HEK293T (cell line): Measurements from ENCODE around the gene LRRC2.

Source experiments
- CTCF ChIA-PET: fragments of 350-600 bp; formaldehyde crosslinking; extraction: SDS; loops from one replicate; lab custom pipeline; 2021; ENCODE audit warnings: antibody characterized with exemption, inconsistent platforms; lab: Yijun Ruan, JAX
- POLR2A ChIA-PET: fragments of 350-600 bp; formaldehyde crosslinking; extraction: SDS; loops from one replicate; lab custom pipeline; 2020; ENCODE audit warnings: antibody characterized with exemption, inconsistent platforms; lab: Yijun Ruan, JAX
- DNase-seq: peaks from one replicate; pipeline ENCODE4 v3.0.0; 2012; ENCODE audit warnings: mixed read lengths; ENCODE audit errors: extremely low spot score
- ARNT ChIP-seq: fragments of 450-650 bp; IDR thresholded peaks from 2 replicates; pipeline ENCODE4 v1.6.1; 2017; ENCODE audit warnings: mild to moderate bottlenecking
- BHLHE40 ChIP-seq: fragments of 450-650 bp; IDR thresholded peaks from 2 replicates; pipeline ENCODE4 v1.6.1; 2016; ENCODE audit warnings: mild to moderate bottlenecking, moderate library complexity, borderline replicate concordance
- CTBP1 ChIP-seq: fragments of 450-650 bp; IDR thresholded peaks from 2 replicates; pipeline ENCODE4 v1.6.1; 2016; ENCODE audit warnings: borderline replicate concordance
- ELF4 ChIP-seq: fragments of 450-650 bp; IDR thresholded peaks from 2 replicates; pipeline ENCODE4 v1.6.1; 2017; ENCODE audit warnings: antibody characterized with exemption
- FOXA1 ChIP-seq: fragments of 450-650 bp; IDR thresholded peaks from 2 replicates; pipeline ENCODE4 v1.6.1; 2016; ENCODE audit warnings: mild to moderate bottlenecking
- FOXK2 ChIP-seq: fragments of 450-650 bp; IDR thresholded peaks from 2 replicates; pipeline ENCODE4 v1.6.1; 2016; ENCODE audit warnings: mild to moderate bottlenecking
- FOXM1 ChIP-seq: fragments of 450-650 bp; IDR thresholded peaks from 2 replicates; pipeline ENCODE4 v1.6.1; 2017; ENCODE audit warnings: mild to moderate bottlenecking, borderline replicate concordance
- HDGF ChIP-seq: fragments of 450-650 bp; IDR thresholded peaks from 2 replicates; pipeline ENCODE4 v1.6.1; 2017; ENCODE audit warnings: antibody characterized with exemption, borderline replicate concordance
- L3MBTL2 ChIP-seq: fragments of 450-650 bp; conservative IDR thresholded peaks from 2 replicates; pipeline ENCODE4 v1.6.1; 2016; ENCODE audit warnings: mild to moderate bottlenecking
- LEF1 ChIP-seq: fragments of 450-650 bp; IDR thresholded peaks from 2 replicates; pipeline ENCODE4 v1.6.1; 2017; ENCODE audit warnings: mild to moderate bottlenecking, borderline replicate concordance
- NFRKB ChIP-seq: fragments of 450-650 bp; IDR thresholded peaks from 2 replicates; pipeline ENCODE4 v1.6.1; 2016; ENCODE audit warnings: mild to moderate bottlenecking, moderate library complexity
- SP1 ChIP-seq: fragments of 450-650 bp; IDR thresholded peaks from 2 replicates; pipeline ENCODE4 v1.6.1; 2017
- SUZ12 ChIP-seq: fragments of 450-650 bp; IDR thresholded peaks from 2 replicates; pipeline ENCODE4 v1.6.1; 2016; ENCODE audit warnings: mild to moderate bottlenecking
- TARDBP ChIP-seq: fragments of 450-650 bp; IDR thresholded peaks from 2 replicates; pipeline ENCODE4 v1.6.1; 2016
- ZNF384 ChIP-seq: fragments of 450-650 bp; IDR thresholded peaks from 2 replicates; pipeline ENCODE4 v1.6.1; 2016
- TF ChIP-seq, protein P1 (sequence below): fragments of 450-650 bp; IDR thresholded peaks from 2 replicates; pipeline ENCODE4 v1.6.1; 2016

LRRC2 gene

GRCh38 chr3:46470831-46471230 is 95.3 kb downstream of the LRRC2 start:
- ChIA-PET CTCF (no interaction called here), POLR2A (no interaction called here)
- TF ChIP-seq SUZ12 (no peak), LEF1 (no peak), CTBP1 (no peak), FOXA1 (no peak), ARNT (no peak), SP1 (no peak), ELF4 (no peak), L3MBTL2 (no peak), ZNF384 (no peak)
- TF ChIP-seq, protein P1, sequence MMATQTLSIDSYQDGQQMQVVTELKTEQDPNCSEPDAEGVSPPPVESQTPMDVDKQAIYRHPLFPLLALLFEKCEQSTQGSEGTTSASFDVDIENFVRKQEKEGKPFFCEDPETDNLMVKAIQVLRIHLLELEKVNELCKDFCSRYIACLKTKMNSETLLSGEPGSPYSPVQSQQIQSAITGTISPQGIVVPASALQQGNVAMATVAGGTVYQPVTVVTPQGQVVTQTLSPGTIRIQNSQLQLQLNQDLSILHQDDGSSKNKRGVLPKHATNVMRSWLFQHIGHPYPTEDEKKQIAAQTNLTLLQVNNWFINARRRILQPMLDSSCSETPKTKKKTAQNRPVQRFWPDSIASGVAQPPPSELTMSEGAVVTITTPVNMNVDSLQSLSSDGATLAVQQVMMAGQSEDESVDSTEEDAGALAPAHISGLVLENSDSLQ, result no peak
- no peak for DNase-seq

GRCh38 chr3:46469680-46470357 is 96.3 kb downstream of the LRRC2 start:
- ChIA-PET CTCF (no interaction called here), POLR2A (no interaction called here)
- TF ChIP-seq FOXK2 (no peak), ELF4 (no peak), BHLHE40 (no peak), TARDBP (no peak), HDGF (no peak), ZNF384 (no peak), FOXM1 (no peak), NFRKB (no peak), FOXA1 (no peak), L3MBTL2 (no peak), SUZ12 (no peak), ARNT (no peak), LEF1 (no peak), CTBP1 (no peak), SP1 (no peak)
- TF ChIP-seq, protein P1, result no peak
- no peak for DNase-seq

DNA sequence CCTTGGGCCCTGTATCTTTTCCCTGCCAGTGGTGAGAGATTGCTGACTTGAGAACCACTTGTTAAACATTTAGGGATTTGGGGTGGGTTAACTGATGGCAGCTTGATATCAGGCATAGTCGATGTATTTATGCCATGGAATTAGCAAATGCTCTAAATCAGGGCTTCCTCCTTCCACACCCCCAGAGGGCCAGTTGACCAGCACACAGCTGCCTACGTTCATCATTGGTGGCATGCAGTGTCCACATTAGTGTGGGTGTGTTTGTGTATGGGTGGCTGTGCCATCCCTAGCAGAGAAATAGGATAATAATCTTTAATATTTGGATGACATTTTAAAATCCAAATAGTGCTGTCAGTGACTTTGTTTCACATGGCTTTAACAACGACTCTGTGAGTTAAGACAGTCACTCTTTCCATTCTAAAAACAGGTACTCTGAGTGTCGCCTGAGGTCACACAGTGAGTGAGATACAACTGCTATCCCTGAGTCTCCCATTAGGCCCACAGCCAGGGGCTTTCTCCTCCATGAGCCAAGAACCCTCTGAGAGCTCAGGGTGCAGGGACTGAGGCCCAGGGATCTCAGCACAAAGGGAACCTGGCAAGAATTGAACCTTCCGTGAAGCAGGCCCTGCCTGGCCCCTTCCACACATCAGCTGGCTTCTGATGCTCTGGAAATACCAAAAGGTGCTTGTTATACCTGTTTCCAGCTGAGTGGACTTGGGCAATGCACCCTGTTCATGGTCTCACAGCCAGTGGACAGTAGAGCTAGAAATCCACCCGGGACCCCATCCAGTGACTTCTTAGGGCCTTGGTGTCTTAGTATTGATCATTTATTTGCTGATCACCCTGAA is 97.1 kb downstream of the LRRC2 start:
- ChIA-PET CTCF (interaction anchor here (1.3 kb wide), 1 partner anchor 19 kb away, joined by 3 read pairs; no protein-coding TSS in a partner anchor), POLR2A (no interaction called here)
- DNase-seq, result no peak
- TF ChIP-seq ZNF384 (no peak), NFRKB (no peak), SP1 (no peak), ELF4 (no peak), SUZ12 (no peak)

- POLR2A ChIA-PET, result no interaction called here
These were observed 98.5 kb downstream of the LRRC2 start for GRCh38 chr3:46467562-46467961.

DNA sequence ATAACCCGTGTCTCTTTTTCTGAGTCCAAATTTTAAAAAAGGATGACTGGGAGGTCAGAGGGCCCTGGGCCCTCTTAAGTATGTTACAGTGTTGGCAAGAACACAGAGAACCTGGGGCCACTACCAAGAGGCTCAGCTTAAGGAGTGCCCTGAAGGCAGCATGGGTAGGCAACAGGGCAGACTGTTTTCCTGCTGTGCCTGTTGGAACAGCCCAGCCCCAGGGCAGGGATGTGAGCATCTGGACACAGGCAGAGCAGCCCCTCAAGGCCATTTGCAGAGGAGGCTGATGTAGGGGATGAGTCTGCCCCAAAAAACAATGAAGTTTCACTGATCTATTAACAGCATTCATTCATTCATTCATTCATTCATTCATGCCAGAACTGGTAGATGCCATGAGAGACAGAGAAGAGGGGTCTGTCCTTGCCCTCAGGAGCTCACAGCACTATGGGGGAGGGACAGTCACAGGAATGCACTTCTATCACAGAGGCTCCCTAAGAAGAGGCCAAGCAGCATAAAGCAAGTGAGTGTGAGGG is 99.2 kb downstream of the LRRC2 start:
- TF ChIP-seq SUZ12 (no peak), LEF1 (no peak), FOXM1 (no peak), NFRKB (no peak)
- TF ChIP-seq, protein P1, result no peak
- POLR2A ChIA-PET, result no interaction called here
- no peak for DNase-seq
- CTCF ChIA-PET, result no interaction called here

More at GRCh38 chr3:46467562-46467961, 98.5 kb downstream of the LRRC2 start:
- no peak for DNase-seq
- CTCF ChIA-PET, result no interaction called here
- TF ChIP-seq HDGF, result no peak
- no peak for TF ChIP-seq FOXM1
- no peak for TF ChIP-seq SUZ12
- TF ChIP-seq ZNF384, result no peak
- no peak for TF ChIP-seq SP1
- TF ChIP-seq ELF4, result no peak
- TF ChIP-seq L3MBTL2, result no peak
- no peak for TF ChIP-seq FOXA1
- TF ChIP-seq BHLHE40, result no peak
- no peak for TF ChIP-seq TARDBP
- TF ChIP-seq NFRKB, result no peak
- no peak for TF ChIP-seq ARNT
- no peak for TF ChIP-seq CTBP1

DNA sequence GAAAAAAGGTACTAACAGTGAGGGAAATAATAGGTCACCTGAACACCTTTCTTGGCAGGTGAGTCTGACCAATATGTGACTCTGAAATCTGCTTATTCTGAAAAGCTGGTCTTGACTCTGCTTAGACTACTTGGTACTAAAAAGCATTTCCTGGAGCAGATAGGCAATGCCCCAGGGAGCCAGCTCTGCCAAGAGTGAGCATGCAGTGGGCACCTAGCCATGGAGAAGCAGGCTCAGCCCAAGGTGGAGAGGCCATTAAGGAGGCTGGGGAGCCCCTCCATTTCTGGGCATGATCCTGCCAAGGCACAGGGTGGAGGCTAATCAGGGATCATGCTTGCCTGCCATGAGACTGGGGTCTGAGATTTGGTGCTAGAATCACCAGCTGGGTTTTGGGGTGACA is 99.8 kb downstream of the LRRC2 start:
- TF ChIP-seq ELF4 (no peak), HDGF (no peak), SP1 (no peak), L3MBTL2 (no peak), CTBP1 (no peak), FOXA1 (no peak), ZNF384 (no peak), ARNT (no peak), FOXM1 (no peak), FOXK2 (no peak)
- TF ChIP-seq, protein P1, result no peak
- POLR2A ChIA-PET, result no interaction called here
- DNase-seq, result no peak
- CTCF ChIA-PET, result no interaction called here
